WTC11 (cell line): ENCODE results near the gene RPL29. TPM values are rescaled to one million over a fixed set of nuclear protein-coding genes. Genes with fewer than 3 reads are reported as not detected.

ENCODE experiments used
- ATAC-seq: fragments of 200-7000 bp; cut with Tn5 transposase; 2 replicates; pipeline ENCODE4 v1.10.0; 2021; ENCODE audit warnings: mild to moderate bottlenecking, moderate library complexity
- CTCF ChIA-PET: fragments of 300-600 bp; sonication (Branson Sonifier 250); formaldehyde crosslinking; loops from one replicate; lab custom pipeline; 2021; ENCODE audit warnings: antibody characterized with exemption; lab: Charles Lee
- POLR2A ChIA-PET: fragments of 350-600 bp; sonication (Branson Sonifier 250); formaldehyde crosslinking; loops from one replicate; lab custom pipeline; 2021; ENCODE audit warnings: antibody characterized with exemption; lab: Charles Lee
- DNase-seq: peaks from one replicate; pipeline ENCODE4 v3.0.0; 2021; ENCODE audit warnings: low spot score
- H3K27ac Mint-ChIP-seq: 2 replicates; pipeline ENCODE4 v1.8.0; 2021; ENCODE audit warnings: mixed read lengths
- H3K27me3 Mint-ChIP-seq: 2 replicates; pipeline ENCODE4 v1.8.0; 2021; ENCODE audit warnings: low read depth, mild to moderate bottlenecking, moderate library complexity, mixed read lengths
- H3K36me3 Mint-ChIP-seq: 2 replicates; pipeline ENCODE4 v1.8.0; 2021; ENCODE audit warnings: mixed read lengths
- H3K4me1 Mint-ChIP-seq: 2 replicates; pipeline ENCODE4 v1.8.0; 2022; ENCODE audit warnings: mixed read lengths
- H3K4me3 Mint-ChIP-seq: 2 replicates; pipeline ENCODE4 v1.8.0; 2021; ENCODE audit warnings: mild to moderate bottlenecking, moderate library complexity, mixed read lengths
- H3K9me3 Mint-ChIP-seq: 2 replicates; pipeline ENCODE4 v1.8.0; 2021; ENCODE audit warnings: mixed read lengths
- ATF1 ChIP-seq: sonication (generic); formaldehyde crosslinking; IDR thresholded peaks from 2 replicates; pipeline ENCODE4 v1.8.1; 2023; ENCODE audit warnings: mild to moderate bottlenecking, moderate library complexity, missing genetic modification reagents
- CDX4 ChIP-seq: fragments of 250-450 bp; sonication (Bioruptor Pico); IDR thresholded peaks from 2 replicates; pipeline ENCODE4 v1.9.0; 2021; ENCODE audit warnings: moderate library complexity, mild to moderate bottlenecking, inconsistent platforms, borderline replicate concordance
- CREB1 ChIP-seq: sonication (generic); formaldehyde crosslinking; IDR thresholded peaks from 2 replicates; pipeline ENCODE4 v1.8.0; 2023; ENCODE audit warnings: mild to moderate bottlenecking, missing genetic modification reagents
- CTCF ChIP-seq: fragments of 200-600 bp; IDR thresholded peaks from 2 replicates; pipeline ENCODE4 v1.8.0; 2022; ENCODE audit warnings: antibody characterized with exemption
- E2F5 ChIP-seq: sonication (generic); formaldehyde crosslinking; IDR thresholded peaks from 2 replicates; pipeline ENCODE4 v1.8.1; 2022; ENCODE audit warnings: mild to moderate bottlenecking, moderate library complexity, missing genetic modification reagents
- ERG ChIP-seq: fragments of 250-450 bp; sonication (Bioruptor Pico); IDR thresholded peaks from 2 replicates; pipeline ENCODE4 v1.8.0; 2021; ENCODE audit warnings: mild to moderate bottlenecking
- ESRRA ChIP-seq: sonication (generic); formaldehyde crosslinking; IDR thresholded peaks from 2 replicates; pipeline ENCODE4 v1.8.1; 2022; ENCODE audit warnings: mild to moderate bottlenecking, missing genetic modification reagents, borderline replicate concordance
- FOXK1 ChIP-seq: sonication (generic); formaldehyde crosslinking; IDR thresholded peaks from 2 replicates; pipeline ENCODE4 v1.8.0; 2022; ENCODE audit warnings: mild to moderate bottlenecking, moderate library complexity, missing genetic modification reagents
- GRHL2 ChIP-seq: fragments of 250-450 bp; sonication (Bioruptor Pico); IDR thresholded peaks from 2 replicates; pipeline ENCODE4 v1.8.0; 2022; ENCODE audit warnings: mild to moderate bottlenecking, moderate library complexity; ENCODE audit not compliant: insufficient replicate concordance, severe bottlenecking
- MXD4 ChIP-seq: fragments of 250-450 bp; sonication (Bioruptor Pico); IDR thresholded peaks from 2 replicates; pipeline ENCODE4 v1.8.0; 2021; ENCODE audit warnings: mild to moderate bottlenecking, moderate library complexity, borderline replicate concordance
- NR3C1 ChIP-seq: sonication (generic); formaldehyde crosslinking; conservative IDR thresholded peaks from 2 replicates; pipeline ENCODE4 v1.8.1; 2023; ENCODE audit warnings: low read depth, mild to moderate bottlenecking, missing genetic modification reagents
- SMAD4 ChIP-seq: sonication (generic); formaldehyde crosslinking; IDR thresholded peaks from 2 replicates; pipeline ENCODE4 v1.8.0; 2022; ENCODE audit warnings: mild to moderate bottlenecking, missing genetic modification reagents
- SP1 ChIP-seq: sonication (generic); formaldehyde crosslinking; conservative IDR thresholded peaks from 2 replicates; pipeline ENCODE4 v1.8.1; 2022; ENCODE audit warnings: missing genetic modification reagents
- TCF7 ChIP-seq: sonication (generic); formaldehyde crosslinking; IDR thresholded peaks from 2 replicates; pipeline ENCODE4 v1.8.0; 2022; ENCODE audit warnings: mild to moderate bottlenecking, low read depth, missing genetic modification reagents, moderate library complexity
- TEAD4 ChIP-seq: sonication (generic); formaldehyde crosslinking; IDR thresholded peaks from 2 replicates; pipeline ENCODE4 v1.8.0; 2022; ENCODE audit warnings: mild to moderate bottlenecking, missing genetic modification reagents
- TP53 ChIP-seq: sonication (generic); formaldehyde crosslinking; IDR thresholded peaks from 2 replicates; pipeline ENCODE4 v1.8.1; 2023; ENCODE audit warnings: mild to moderate bottlenecking, missing genetic modification reagents
- ZNF263 ChIP-seq: sonication (generic); formaldehyde crosslinking; IDR thresholded peaks from 2 replicates; pipeline ENCODE4 v1.8.1; 2022; ENCODE audit warnings: low read depth, mild to moderate bottlenecking, moderate library complexity, missing genetic modification reagents
- ZNF396 ChIP-seq: fragments of 250-450 bp; sonication (Bioruptor Pico); IDR thresholded peaks from 2 replicates; pipeline ENCODE4 v1.8.0; 2021; ENCODE audit warnings: mild to moderate bottlenecking, moderate library complexity, borderline replicate concordance
- ZNF512 ChIP-seq: sonication (generic); formaldehyde crosslinking; IDR thresholded peaks from 2 replicates; pipeline ENCODE4 v1.8.1; 2022; ENCODE audit warnings: missing genetic modification reagents, borderline replicate concordance
- total RNA-seq: library from RNA; stranded (reverse); gene quantifications from 3 replicates; pipeline ENCODE4 v1.2.3, GENCODE V29; 2021

Gene RPL29
- total RNA-seq, 1 experiment from 2014 or later = 1,343 TPM

- H3K27me3 Mint-ChIP-seq = peaks cover 65% of the 10 kb centered on the region
- no peaks in the 10 kb centered on the region for H3K4me1 Mint-ChIP-seq
- CTCF ChIA-PET = interaction anchor here (1.5 kb wide), 1 partner anchor 23 kb away, joined by 3 read pairs; the partner anchor contains the start of gene ABHD14B
These were observed 44.8 kb downstream of the RPL29 start for GRCh38 chr3:51950899-51951298.

GRCh38 chr3:51949121-51949520 is 46.6 kb downstream of the RPL29 start:
- Mint-ChIP-seq H3K9me3 (no peaks in the 10 kb centered on the region), H3K27ac (no peak overlapping the region), H3K27me3 (peaks cover 50% of the 10 kb centered on the region), H3K4me3 (no peak overlapping the region), H3K36me3 (no peaks in the 10 kb centered on the region), H3K4me1 (no peaks in the 10 kb centered on the region)
- DNase-seq (no peak), ATAC-seq (no peak)
- ChIA-PET CTCF (no interaction called here), POLR2A (no interaction called here)
- TF ChIP-seq SMAD4 (CRISPR knock-in tag) (no peak), SP1 (CRISPR knock-in tag) (no peak), ZNF396 (CRISPR knock-in tag) (no peak), CREB1 (CRISPR knock-in tag) (no peak), TEAD4 (CRISPR knock-in tag) (no peak), FOXK1 (CRISPR knock-in tag) (no peak), ZNF512 (CRISPR knock-in tag) (no peak), TP53 (no peak), GRHL2 (CRISPR knock-in tag) (no peak)

More at GRCh38 chr3:51950899-51951298, 44.8 kb downstream of the RPL29 start:
- Mint-ChIP-seq H3K36me3 (no peaks in the 10 kb centered on the region), H3K27ac (no peak overlapping the region), H3K9me3 (no peaks in the 10 kb centered on the region)
- DNase-seq = no peak
- no peak for TF ChIP-seq CDX4 (CRISPR knock-in tag)
- no peak for TF ChIP-seq ZNF263
- TF ChIP-seq TEAD4 (CRISPR knock-in tag) = no peak
- TF ChIP-seq ZNF396 (CRISPR knock-in tag) = no peak
- TF ChIP-seq ZNF512 (CRISPR knock-in tag) = no peak
- no peak for TF ChIP-seq NR3C1 (CRISPR knock-in tag)
- no peak for TF ChIP-seq ERG
- TF ChIP-seq TCF7 = no peak
- no peak for TF ChIP-seq MXD4 (CRISPR knock-in tag)
- TF ChIP-seq E2F5 (CRISPR knock-in tag) = no peak
- TF ChIP-seq CTCF = no peak
- no peak for TF ChIP-seq ATF1 (CRISPR knock-in tag)
- no peak for TF ChIP-seq ESRRA
- TF ChIP-seq, all 79 proteins: peak for 0
- no peak for ATAC-seq
- no peak overlapping the region for H3K4me3 Mint-ChIP-seq
- POLR2A ChIA-PET = no interaction called here
